DMS79 treated with DMSO at 0.1 percent for 48 hours (cell line): Measurements from ENCODE around the gene LDB2.

ENCODE experiments used
- DNase-seq: peaks from one replicate; lab custom pipeline; 2025; lab: John Stamatoyannopoulos, UW

The LDB2 gene

DNA sequence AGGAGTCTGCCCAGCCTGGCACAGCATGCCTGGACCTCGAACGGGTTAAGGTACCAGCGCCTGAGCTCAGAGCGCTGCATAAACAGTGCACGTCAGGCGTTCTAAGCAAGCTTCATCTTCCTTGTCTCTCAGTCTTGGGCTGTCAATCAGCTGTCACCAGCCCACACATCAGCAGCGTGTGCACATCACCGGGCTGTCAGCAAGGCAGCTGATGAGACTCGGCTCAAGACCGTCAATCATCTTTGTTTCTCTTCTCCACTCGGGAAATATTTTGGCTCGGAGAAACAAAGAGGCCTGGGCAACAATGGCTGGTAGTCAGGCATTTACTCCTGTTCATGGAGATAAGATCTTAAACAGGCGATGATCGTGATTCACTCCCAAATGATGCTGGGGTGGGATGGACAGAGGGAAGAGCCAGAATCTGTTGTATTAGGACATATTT is 141.3 kb downstream of the LDB2 start:
- no peak for DNase-seq

DNA sequence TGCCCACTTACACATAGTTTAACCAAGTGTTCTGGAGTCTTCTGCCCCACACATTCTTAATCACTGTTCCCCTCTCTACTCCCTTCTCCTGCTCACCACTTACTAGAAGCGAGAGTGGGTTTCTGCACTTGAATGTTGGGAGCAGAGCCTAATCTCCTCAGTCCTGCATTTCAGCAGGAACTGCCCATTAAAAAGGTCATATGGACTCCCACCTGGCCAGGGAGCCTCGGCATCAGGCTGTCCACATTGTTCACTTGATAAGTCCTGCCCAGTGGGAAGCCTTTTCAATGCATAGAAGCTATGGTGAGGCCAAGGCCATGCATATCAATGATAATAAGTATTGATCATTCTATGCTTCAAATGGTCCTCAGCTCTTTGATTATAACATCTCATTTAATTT is 144.3 kb downstream of the LDB2 start:
- no peak for DNase-seq

- no peak for DNase-seq
These were observed 146.3 kb downstream of the LDB2 start for GRCh38 chr4:16752150-16752549.

DNA sequence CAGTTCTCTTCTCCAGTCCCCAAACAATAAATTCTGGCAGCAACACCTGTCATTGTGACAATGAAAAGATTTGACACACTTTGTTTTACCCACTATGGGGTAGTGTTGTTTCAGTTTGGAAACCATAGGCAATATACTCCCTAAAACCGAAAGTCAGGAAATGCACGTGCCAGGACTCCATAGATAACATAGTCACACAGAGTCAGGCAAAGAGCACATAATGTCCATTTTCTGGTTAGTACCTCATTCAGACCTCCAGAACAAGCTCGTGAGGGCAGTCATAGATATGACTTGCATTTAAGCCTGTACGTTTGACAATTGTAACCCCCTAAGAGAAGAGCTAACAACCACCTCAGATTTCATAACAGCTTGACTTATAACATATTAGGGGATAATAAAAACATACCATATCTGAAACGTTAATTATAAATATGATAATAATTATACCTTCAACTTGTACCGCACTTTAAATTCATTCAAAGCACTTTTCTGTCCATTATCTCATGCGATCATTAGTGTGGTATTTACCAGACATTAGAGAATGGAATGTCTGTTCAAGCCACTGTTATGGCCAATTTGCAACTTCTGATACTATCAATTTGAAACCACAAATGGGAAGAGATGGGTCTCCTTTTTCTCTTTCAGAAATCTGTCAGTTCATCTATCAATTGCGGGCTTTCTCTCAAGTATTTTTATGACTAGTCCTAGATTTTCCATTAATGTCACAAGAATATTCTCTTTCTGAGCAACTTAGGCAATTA is 147.4 kb downstream of the LDB2 start:
- DNase-seq, result no peak

GRCh38 chr4:16750216-16750615 is 148.2 kb downstream of the LDB2 start:
- no peak for DNase-seq

GRCh38 chr4:16745887-16746286 is 152.6 kb downstream of the LDB2 start:
- DNase-seq, result no peak

- no peak for DNase-seq
These were observed 153.3 kb downstream of the LDB2 start for GRCh38 chr4:16745009-16745635.

GRCh38 chr4:16741287-16741686 is 157.2 kb downstream of the LDB2 start:
- DNase-seq, result no peak

- DNase-seq, result no peak
These were observed 158.3 kb downstream of the LDB2 start for GRCh38 chr4:16739997-16740624.

GRCh38 chr4:16738558-16738957 is 159.9 kb downstream of the LDB2 start:
- DNase-seq, result no peak

- no peak for DNase-seq
These were observed 164.9 kb downstream of the LDB2 start for GRCh38 chr4:16733509-16733908.

DNA sequence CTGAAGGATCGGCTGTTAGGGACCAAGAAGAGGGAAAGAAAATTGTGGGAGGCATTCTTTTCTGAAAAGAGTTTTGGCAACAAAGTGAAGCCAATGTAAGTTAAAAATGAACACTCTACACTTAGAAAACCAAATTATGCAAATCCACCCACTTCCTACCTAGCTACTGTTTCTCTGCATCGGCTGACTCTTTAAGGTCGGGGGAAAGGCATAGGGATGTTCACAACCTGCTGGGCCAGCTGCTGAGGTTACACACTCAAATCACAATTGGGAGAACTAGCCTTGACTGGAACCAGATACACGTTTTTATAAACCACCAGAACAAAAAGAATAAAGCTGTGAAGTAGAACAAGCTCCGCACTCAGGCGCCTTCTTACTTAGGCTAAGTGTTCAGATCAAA is 165.7 kb downstream of the LDB2 start:
- no peak for DNase-seq

- DNase-seq, result no peak
These were observed 166.6 kb downstream of the LDB2 start for GRCh38 chr4:16731776-16732380.

DNA sequence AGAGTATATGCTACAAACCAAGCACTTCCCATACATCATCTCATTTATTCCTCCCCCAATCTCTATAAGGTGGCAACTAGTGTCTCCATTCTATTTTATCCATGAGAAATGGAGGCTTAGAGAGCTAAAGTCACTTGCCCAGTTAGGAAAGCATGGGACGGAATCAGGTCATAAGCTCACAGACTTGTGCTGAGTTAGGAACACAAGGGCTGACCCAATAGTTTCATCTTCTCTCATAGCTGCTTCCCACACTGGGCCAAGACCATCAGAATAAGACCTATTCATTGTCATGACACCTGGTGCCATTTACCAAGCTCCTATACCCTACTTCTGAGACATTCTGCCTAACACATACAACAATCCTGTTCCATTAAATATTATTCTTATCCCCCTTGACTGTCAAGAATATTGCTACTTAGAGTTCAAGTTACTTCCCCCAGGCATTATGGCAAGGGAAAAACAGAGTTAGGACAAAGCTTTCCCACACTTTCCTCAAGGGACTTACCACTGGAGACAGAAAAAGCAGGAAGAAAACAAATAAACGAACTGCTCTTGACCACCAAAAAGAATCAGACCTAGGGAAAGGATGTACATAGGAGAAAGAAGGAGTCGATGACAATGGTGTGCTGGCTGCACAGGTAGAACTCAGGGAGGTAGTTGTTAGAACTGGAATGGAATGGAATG is 167.8 kb downstream of the LDB2 start:
- no peak for DNase-seq

DNA sequence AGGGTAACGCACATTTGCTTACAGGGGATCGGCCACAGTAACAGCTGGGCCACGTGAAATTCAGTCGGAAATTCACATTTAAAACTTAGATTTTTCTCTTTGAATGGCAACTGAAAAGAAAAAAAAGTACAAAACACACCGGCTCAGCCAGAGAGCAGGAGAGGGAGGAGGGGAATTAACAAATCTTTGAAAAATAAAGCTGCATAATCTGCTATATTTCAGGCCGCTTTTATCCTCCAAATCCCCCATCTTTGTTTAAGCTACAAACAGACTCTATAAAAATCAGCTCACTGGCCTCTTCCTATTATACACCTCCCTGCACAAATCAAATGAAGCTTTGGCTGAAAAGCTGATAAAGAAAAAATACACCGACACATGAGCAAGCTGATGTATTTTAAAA is 169.1 kb downstream of the LDB2 start:
- DNase-seq, result no peak

- DNase-seq, result no peak
These were observed 169.6 kb downstream of the LDB2 start for GRCh38 chr4:16728849-16729248.

DNA sequence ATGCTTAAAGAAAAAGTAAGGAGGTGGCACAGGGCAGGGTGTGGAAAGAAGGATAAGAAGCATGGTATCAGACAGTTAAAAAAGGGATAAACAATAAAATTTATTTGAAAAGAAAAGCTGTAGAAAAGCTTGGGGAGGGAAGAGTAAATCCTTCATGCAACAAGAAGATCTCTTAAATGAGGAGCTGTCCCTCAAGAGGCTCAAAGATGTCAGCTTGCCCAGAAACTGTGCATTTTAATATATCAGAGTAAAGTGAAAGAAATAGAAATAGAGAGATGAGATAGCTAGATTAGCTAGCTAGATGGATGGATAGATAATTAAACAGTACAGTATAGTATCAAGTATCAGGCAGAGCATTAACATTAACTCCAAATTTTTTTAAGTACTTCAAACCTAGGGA is 170.3 kb downstream of the LDB2 start:
- DNase-seq, result no peak

GRCh38 chr4:16727218-16727617 is 171.2 kb downstream of the LDB2 start:
- no peak for DNase-seq

GRCh38 chr4:16726368-16727050 is 171.9 kb downstream of the LDB2 start:
- DNase-seq, result no peak

DNA sequence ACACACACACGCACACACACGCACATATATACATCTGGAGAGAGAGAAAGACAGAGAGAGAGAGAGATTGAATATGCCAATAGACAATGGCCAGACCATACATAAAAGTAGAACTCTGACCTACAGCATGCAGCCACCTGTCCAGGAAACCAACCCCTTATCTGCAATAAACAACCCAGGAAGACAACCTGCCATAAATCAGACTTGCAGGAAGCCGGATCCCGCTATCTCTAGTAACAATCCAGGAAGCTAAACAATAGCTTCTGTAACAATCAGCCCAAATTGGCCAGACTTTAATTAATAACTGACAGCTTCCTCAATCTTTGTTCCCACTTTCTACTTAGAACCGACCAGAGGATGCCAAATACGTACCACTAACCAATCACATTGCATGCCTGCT is 173.2 kb downstream of the LDB2 start:
- no peak for DNase-seq

GRCh38 chr4:16722416-16722815 is 176.0 kb downstream of the LDB2 start:
- DNase-seq, result no peak
